Calu3 (cell line): ENCODE data around the gene SH3RF2. TPM values are rescaled to one million over a fixed set of nuclear protein-coding genes. Genes with fewer than 3 reads are reported as not detected.
"Not testable (repeated sequence)": the region's sequence is repeated elsewhere in the genome, so short reads cannot be mapped to it uniquely, and the experiment has no call there.

ENCODE experiments used
- BruUV-seq: library from RNA; stranded (reverse); fragments of 400-500 nt; replicated peaks from 2 replicates; lab custom pipeline; 2021; lab: Mats Ljungman, UMichigan
- CTCF ChIA-PET: fragments of 300-600 bp; sonication (Branson Sonifier 250); formaldehyde crosslinking; loops from one replicate; lab custom pipeline; 2022; ENCODE audit warnings: antibody characterized with exemption; lab: Charles Lee
- DNase-seq: peaks from one replicate; pipeline ENCODE4 v3.0.0; 2022
- H3K27ac Mint-ChIP-seq: one replicate; pipeline ENCODE4 v1.8.0; 2022; ENCODE audit warnings: mixed read lengths; ENCODE audit not compliant: unreplicated experiment
- H3K27me3 Mint-ChIP-seq: one replicate; pipeline ENCODE4 v1.8.0; 2022; ENCODE audit warnings: mixed read lengths; ENCODE audit not compliant: unreplicated experiment
- H3K36me3 Mint-ChIP-seq: one replicate; pipeline ENCODE4 v1.8.0; 2022; ENCODE audit warnings: mild to moderate bottlenecking, moderate library complexity, mixed read lengths; ENCODE audit not compliant: insufficient read depth, unreplicated experiment
- H3K4me1 Mint-ChIP-seq: one replicate; pipeline ENCODE4 v1.8.0; 2022; ENCODE audit warnings: mild to moderate bottlenecking, low read depth, mixed read lengths; ENCODE audit not compliant: unreplicated experiment
- H3K4me3 Mint-ChIP-seq: one replicate; pipeline ENCODE4 v1.8.0; 2022; ENCODE audit warnings: mild to moderate bottlenecking, low read depth, moderate library complexity, mixed read lengths; ENCODE audit not compliant: unreplicated experiment
- H3K9me3 Mint-ChIP-seq: one replicate; pipeline ENCODE4 v1.8.0; 2022; ENCODE audit warnings: low read depth, mixed read lengths; ENCODE audit not compliant: unreplicated experiment
- CTCF ChIP-seq: fragments of 200-600 bp; IDR thresholded peaks from one replicate; pipeline ENCODE4 v1.8.0; 2022; ENCODE audit warnings: antibody characterized with exemption; ENCODE audit not compliant: unreplicated experiment
- intact Hi-C: fragments of 100-400 bp; cut with micrococcal nuclease; formaldehyde crosslinking; loops from one replicate; pipeline ENCODE4 v1.10.0; 2022; ENCODE audit not compliant: unreplicated experiment
- total RNA-seq: library from RNA; stranded (reverse); gene quantifications from 2 replicates; pipeline ENCODE4 v1.2.3, GENCODE V29; 2022

Gene SH3RF2
- total RNA-seq, 1 experiment from 2014 or later: 21.9 TPM

- BruUV-seq: no TSS peak
- DNase-seq: no peak
- intact Hi-C loops: no loop called here
- Mint-ChIP-seq H3K36me3 (peaks cover 6% of the 10 kb centered on the region), H3K27me3 (no peaks in the 10 kb centered on the region), H3K4me3 (no peak overlapping the region), H3K27ac (no peak overlapping the region), H3K4me1 (no peaks in the 10 kb centered on the region), H3K9me3 (no peaks in the 10 kb centered on the region)
- no peak for TF ChIP-seq CTCF
- CTCF ChIA-PET: no interaction called here
Measured at GRCh38 chr5:146103594-146103993, 167.2 kb downstream of the SH3RF2 start.

GRCh38 chr5:146105477-146105876 lies 169.1 kb downstream of the SH3RF2 start, which contains the start of gene PLAC8L1:
Gene PLAC8L1 (minus strand): TSS chr5:146105577. CDS start chr5:146104311, 1,266 bp downstream.
- H3K9me3 Mint-ChIP-seq: no peaks in the 10 kb centered on the region
- BruUV-seq: no TSS peak

GRCh38 chr5:146107901-146108300 lies 171.5 kb downstream of the SH3RF2 start:
- TF ChIP-seq CTCF: no peak
- CTCF ChIA-PET: no interaction called here
- Mint-ChIP-seq H3K27ac (no peak overlapping the region), H3K27me3 (no peaks in the 10 kb centered on the region), H3K36me3 (peaks cover 16% of the 10 kb centered on the region), H3K4me1 (no peaks in the 10 kb centered on the region), H3K9me3 (no peaks in the 10 kb centered on the region), H3K4me3 (no peak overlapping the region)
- intact Hi-C loops: no loop called here
- BruUV-seq: no TSS peak
- no peak for DNase-seq

More at GRCh38 chr5:146105477-146105876, 169.1 kb downstream of the SH3RF2 start, which contains the start of gene PLAC8L1:
- no peak for DNase-seq
- CTCF ChIA-PET: no interaction called here
- H3K27ac Mint-ChIP-seq: no peak within 1 kb of the TSS
- H3K4me1 Mint-ChIP-seq: no peaks in the 10 kb centered on the region
- H3K36me3 Mint-ChIP-seq: peaks cover 12% of the 10 kb centered on the region
- no peak within 1 kb of the TSS for H3K4me3 Mint-ChIP-seq
- no peaks in the 10 kb centered on the region for H3K27me3 Mint-ChIP-seq
- TF ChIP-seq CTCF: no peak
- intact Hi-C loops: no loop called here

- H3K27ac Mint-ChIP-seq, H3K4me3 Mint-ChIP-seq, BruUV-seq, intact Hi-C loops, H3K4me1 Mint-ChIP-seq, H3K9me3 Mint-ChIP-seq, H3K27me3 Mint-ChIP-seq, DNase-seq, CTCF ChIA-PET: not testable (repeated sequence)
- H3K36me3 Mint-ChIP-seq: peaks cover 19% of the 10 kb centered on the region
Measured at GRCh38 chr5:146108870-146109269, 172.5 kb downstream of the SH3RF2 start.

GRCh38 chr5:146109379-146109778 lies 173.0 kb downstream of the SH3RF2 start:
- no TSS peak for BruUV-seq
- no peak overlapping the region for H3K4me3 Mint-ChIP-seq
- no peaks in the 10 kb centered on the region for H3K4me1 Mint-ChIP-seq
- H3K27me3 Mint-ChIP-seq: no peaks in the 10 kb centered on the region
- no peak overlapping the region for H3K27ac Mint-ChIP-seq
- TF ChIP-seq CTCF: no peak
- no peak for DNase-seq
- no peaks in the 10 kb centered on the region for H3K9me3 Mint-ChIP-seq
- H3K36me3 Mint-ChIP-seq: peaks cover 19% of the 10 kb centered on the region
- intact Hi-C loops: no loop called here
- CTCF ChIA-PET: no interaction called here
